ENCODE data around the gene CADM1. TPM values are rescaled to one million over a fixed set of nuclear protein-coding genes. Genes with fewer than 3 reads are reported as not detected.

The CADM1 gene
- total RNA-seq, 1 donor from 2014 or later, result 41.7 TPM

DNA sequence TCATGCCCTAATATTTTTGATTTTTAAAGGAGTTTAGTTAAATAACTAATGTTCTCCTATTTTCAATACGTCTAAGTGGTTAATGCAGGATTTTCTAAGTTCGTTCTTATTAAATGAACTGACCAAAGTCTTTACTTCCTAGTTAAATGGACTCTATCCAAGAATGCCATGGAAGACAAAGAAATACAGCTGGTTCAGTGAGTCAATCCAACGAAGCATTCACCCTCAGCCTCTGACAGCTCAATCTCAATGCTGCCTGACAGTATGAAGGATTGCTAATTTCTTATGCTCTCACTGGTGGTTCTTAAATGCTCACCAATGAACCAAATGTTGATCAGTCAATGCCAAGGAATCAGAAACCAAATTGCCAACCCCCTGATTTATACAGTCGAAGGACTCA is 219.4 kb downstream of the CADM1 start:
- H3K36me3 ChIP-seq (ENCODE audit: control insufficient read depth, insufficient read depth, low read length), result no peaks in the 10 kb centered on the region
- H3K27me3 ChIP-seq (ENCODE audit: control insufficient read depth, insufficient read depth, low read length), result no peaks in the 10 kb centered on the region
- H3K4me3 ChIP-seq (ENCODE audit: low read depth, low read length), result no peak overlapping the region
- TF ChIP-seq, protein P1, sequence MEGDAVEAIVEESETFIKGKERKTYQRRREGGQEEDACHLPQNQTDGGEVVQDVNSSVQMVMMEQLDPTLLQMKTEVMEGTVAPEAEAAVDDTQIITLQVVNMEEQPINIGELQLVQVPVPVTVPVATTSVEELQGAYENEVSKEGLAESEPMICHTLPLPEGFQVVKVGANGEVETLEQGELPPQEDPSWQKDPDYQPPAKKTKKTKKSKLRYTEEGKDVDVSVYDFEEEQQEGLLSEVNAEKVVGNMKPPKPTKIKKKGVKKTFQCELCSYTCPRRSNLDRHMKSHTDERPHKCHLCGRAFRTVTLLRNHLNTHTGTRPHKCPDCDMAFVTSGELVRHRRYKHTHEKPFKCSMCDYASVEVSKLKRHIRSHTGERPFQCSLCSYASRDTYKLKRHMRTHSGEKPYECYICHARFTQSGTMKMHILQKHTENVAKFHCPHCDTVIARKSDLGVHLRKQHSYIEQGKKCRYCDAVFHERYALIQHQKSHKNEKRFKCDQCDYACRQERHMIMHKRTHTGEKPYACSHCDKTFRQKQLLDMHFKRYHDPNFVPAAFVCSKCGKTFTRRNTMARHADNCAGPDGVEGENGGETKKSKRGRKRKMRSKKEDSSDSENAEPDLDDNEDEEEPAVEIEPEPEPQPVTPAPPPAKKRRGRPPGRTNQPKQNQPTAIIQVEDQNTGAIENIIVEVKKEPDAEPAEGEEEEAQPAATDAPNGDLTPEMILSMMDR (IDR thresholded peaks at IDR 0.05; ENCODE audit: insufficient read depth, low read length, poor library complexity, severe bottlenecking), result no peak
- DNase-seq (ENCODE audit: low read depth), result no peak

DNA sequence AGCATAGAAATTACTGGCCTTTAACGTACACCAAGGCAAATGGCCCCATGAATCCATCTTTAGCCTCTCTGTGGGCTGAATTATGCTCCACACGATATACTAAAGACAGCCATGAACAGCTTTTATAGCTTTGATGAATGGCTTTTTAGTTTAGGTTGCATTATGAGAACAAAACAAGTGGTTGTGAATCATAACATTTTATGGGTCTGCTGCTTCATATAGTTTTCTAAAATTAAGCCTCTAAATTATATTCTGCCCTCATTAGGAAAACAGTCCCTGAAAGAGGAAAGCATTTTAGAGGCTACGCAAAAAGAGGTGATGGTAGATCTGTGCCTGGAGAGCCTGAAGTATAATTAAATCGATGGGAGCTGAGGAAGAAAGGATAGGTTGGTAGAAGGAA is 221.3 kb downstream of the CADM1 start:
- Histone ChIP-seq H3K36me3 (ENCODE audit: control insufficient read depth, insufficient read depth, low read length) (no peaks in the 10 kb centered on the region), H3K27me3 (ENCODE audit: control insufficient read depth, insufficient read depth, low read length) (no peaks in the 10 kb centered on the region), H3K4me3 (ENCODE audit: low read depth, low read length) (no peak overlapping the region)
- TF ChIP-seq, protein P1 (IDR thresholded peaks at IDR 0.05; ENCODE audit: insufficient read depth, low read length, poor library complexity, severe bottlenecking), result no peak
- DNase-seq (ENCODE audit: low read depth), result no peak

- Histone ChIP-seq H3K27me3 (ENCODE audit: control insufficient read depth, insufficient read depth, low read length) (no peaks in the 10 kb centered on the region), H3K36me3 (ENCODE audit: control insufficient read depth, insufficient read depth, low read length) (no peaks in the 10 kb centered on the region), H3K4me3 (ENCODE audit: low read depth, low read length) (no peak overlapping the region)
- no peak for DNase-seq (ENCODE audit: low read depth)
- TF ChIP-seq, protein P1 (IDR thresholded peaks at IDR 0.05; ENCODE audit: insufficient read depth, low read length, poor library complexity, severe bottlenecking), result no peak
These were observed 223.4 kb downstream of the CADM1 start for GRCh38 chr11:115280775-115281174.

- TF ChIP-seq, protein P1 (IDR thresholded peaks at IDR 0.05; ENCODE audit: insufficient read depth, low read length, poor library complexity, severe bottlenecking), result no peak
- no peak overlapping the region for H3K4me3 ChIP-seq (ENCODE audit: low read depth, low read length)
- no peak for DNase-seq (ENCODE audit: low read depth)
- no peaks in the 10 kb centered on the region for H3K36me3 ChIP-seq (ENCODE audit: control insufficient read depth, insufficient read depth, low read length)
- H3K27me3 ChIP-seq (ENCODE audit: control insufficient read depth, insufficient read depth, low read length), result no peaks in the 10 kb centered on the region
These were observed 224.1 kb downstream of the CADM1 start for GRCh38 chr11:115279813-115280761.

- H3K4me3 ChIP-seq (ENCODE audit: low read depth, low read length), result no peak overlapping the region
- DNase-seq (ENCODE audit: low read depth), result no peak
- no peaks in the 10 kb centered on the region for H3K36me3 ChIP-seq (ENCODE audit: control insufficient read depth, insufficient read depth, low read length)
- H3K27me3 ChIP-seq (ENCODE audit: control insufficient read depth, insufficient read depth, low read length), result no peaks in the 10 kb centered on the region
- TF ChIP-seq, protein P1 (IDR thresholded peaks at IDR 0.05; ENCODE audit: insufficient read depth, low read length, poor library complexity, severe bottlenecking), result no peak
These were observed 227.4 kb downstream of the CADM1 start for GRCh38 chr11:115276799-115277198.
